GM12873 (cell line): Measurements from ENCODE around the gene HRH3.

Source experiments
- TF ChIP-seq, protein P1 (sequence below): IDR thresholded peaks from 2 replicates; pipeline ENCODE4 v1.5.1; 2012; ENCODE audit warnings: low read depth, mild to moderate bottlenecking, moderate library complexity, low read length, control low read depth; ENCODE audit not compliant: insufficient read depth; ENCODE audit errors: missing control alignments

Gene HRH3

DNA sequence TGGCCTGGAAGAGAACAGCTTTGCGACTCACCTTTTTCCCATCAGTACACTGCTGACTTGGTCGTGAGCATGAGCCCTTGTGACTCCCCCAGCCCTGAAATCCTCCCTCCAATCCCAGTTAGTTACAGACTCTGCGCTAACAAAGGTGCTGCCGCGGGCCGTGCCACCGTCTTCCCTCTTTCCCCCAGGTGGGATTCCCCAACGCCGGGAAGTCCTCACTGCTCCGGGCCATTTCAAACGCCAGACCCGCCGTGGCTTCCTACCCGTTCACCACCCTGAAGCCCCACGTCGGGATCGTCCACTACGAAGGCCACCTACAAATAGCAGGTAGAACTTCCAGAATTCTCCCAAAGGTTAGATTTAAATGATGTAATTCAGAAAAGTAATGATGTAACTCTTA, 21.1 kb downstream of the HRH3 start:
- TF ChIP-seq, protein P1, sequence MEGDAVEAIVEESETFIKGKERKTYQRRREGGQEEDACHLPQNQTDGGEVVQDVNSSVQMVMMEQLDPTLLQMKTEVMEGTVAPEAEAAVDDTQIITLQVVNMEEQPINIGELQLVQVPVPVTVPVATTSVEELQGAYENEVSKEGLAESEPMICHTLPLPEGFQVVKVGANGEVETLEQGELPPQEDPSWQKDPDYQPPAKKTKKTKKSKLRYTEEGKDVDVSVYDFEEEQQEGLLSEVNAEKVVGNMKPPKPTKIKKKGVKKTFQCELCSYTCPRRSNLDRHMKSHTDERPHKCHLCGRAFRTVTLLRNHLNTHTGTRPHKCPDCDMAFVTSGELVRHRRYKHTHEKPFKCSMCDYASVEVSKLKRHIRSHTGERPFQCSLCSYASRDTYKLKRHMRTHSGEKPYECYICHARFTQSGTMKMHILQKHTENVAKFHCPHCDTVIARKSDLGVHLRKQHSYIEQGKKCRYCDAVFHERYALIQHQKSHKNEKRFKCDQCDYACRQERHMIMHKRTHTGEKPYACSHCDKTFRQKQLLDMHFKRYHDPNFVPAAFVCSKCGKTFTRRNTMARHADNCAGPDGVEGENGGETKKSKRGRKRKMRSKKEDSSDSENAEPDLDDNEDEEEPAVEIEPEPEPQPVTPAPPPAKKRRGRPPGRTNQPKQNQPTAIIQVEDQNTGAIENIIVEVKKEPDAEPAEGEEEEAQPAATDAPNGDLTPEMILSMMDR, result no peak

GRCh38 chr20:62198496-62198895, 21.6 kb downstream of the HRH3 start:
- TF ChIP-seq, protein P1, result no peak

DNA sequence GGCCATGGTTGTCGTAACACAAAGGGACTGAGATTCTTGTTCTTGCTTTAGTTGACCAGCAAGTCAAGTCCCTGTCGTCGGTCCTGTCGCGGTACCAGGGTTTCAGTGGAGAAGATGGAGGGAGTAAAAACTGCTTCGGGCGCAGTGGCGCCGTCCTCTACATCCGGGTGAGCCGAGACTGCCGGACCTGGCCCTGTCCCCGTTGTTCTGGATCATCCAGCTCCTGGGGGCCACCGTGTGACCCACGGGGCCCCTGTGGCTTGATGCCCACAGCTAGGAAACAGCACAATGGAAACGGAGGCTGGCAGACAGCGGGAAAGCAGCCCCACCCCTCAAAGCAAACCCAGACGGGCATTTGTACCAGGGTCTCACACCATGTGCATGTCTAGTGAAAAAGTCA, 22.3 kb downstream of the HRH3 start:
- TF ChIP-seq, protein P1, result no peak

DNA sequence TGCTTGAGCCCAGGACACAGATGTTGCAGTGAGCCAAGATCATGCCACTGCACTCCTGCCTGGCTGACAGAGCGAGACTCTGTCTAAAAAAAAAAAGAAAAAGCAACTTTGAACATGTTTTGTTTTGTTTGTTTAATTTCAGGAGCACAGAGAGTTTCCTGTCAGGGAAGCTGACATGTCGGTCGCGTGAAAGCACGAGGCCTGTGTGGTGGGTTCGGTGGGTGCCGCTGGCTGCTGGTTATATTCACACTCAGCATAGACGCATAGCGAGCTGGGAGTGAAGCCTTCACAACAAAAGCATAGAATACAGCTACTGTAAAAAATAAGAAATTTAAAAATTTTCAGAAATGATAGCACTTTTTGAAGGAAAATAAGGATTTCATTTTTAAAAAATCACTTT, 22.8 kb downstream of the HRH3 start:
- TF ChIP-seq, protein P1, result no peak

DNA sequence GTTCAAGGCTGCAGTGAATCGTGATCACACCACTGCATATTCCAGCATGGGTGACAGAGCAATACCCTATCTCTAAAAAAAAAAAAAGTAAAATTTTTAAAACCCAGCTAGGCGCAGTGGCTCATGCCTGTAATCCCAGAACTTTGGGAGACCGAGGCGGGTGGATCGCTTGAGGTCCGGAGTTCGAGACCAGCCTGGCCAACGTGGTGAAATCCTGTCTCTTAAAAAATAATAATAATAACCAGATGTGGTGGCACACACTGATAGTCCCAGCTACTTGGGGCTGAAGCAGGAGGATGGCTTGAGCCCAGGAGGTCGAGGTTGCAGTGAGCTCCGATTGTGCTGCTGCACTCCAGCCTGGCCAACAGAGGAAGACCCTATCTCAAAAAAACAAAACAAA, 23.8 kb downstream of the HRH3 start:
- TF ChIP-seq, protein P1, result no peak

DNA sequence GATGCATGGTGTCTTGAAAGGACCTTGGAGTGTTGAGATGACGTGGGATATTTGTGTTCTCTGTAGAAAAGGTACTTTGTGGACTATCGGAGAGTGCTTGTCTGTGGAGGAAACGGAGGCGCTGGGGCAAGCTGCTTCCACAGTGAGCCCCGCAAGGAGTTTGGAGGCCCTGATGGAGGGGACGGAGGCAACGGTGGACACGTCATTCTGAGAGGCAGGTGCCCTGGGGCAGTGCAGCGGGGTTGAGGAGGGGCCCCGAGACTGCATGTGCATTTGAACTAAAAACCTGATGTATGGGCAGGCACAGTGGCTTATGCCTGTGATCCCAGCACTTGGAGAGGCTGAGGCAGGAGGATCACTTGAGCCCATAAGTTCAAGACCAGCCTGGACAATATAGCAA, 24.3 kb downstream of the HRH3 start:
- TF ChIP-seq, protein P1, result no peak

- TF ChIP-seq, protein P1, result no peak
Observed at GRCh38 chr20:62195075-62195405, 25.0 kb downstream of the HRH3 start.
